SK-N-SH treated with all-trans-retinoic acid at 6 μM for 48 hours (cell line): Measurements from ENCODE around the gene SUSD4.

Experiments used
- GLIS3 ChIP-seq: fragments of 250-450 bp; sonication (Bioruptor Pico); IDR thresholded peaks from 2 replicates; pipeline ENCODE4 v1.5.0; 2020; ENCODE audit warnings: mild to moderate bottlenecking, moderate library complexity
- TF ChIP-seq, protein P1 (sequence below): fragments of 250-450 bp; sonication (Bioruptor Pico); IDR thresholded peaks from 2 replicates; pipeline ENCODE4 v1.5.1; 2021; ENCODE audit warnings: mild to moderate bottlenecking, moderate library complexity
- TF ChIP-seq, protein P2 (sequence below): fragments of 250-450 bp; sonication (Bioruptor Pico); IDR thresholded peaks from 2 replicates; pipeline ENCODE4 v1.5.0; 2020; ENCODE audit warnings: mild to moderate bottlenecking, moderate library complexity

GRCh38 chr1:223403184-223403815 is 39.3 kb upstream of the SUSD4 start:
- TF ChIP-seq, protein P1, sequence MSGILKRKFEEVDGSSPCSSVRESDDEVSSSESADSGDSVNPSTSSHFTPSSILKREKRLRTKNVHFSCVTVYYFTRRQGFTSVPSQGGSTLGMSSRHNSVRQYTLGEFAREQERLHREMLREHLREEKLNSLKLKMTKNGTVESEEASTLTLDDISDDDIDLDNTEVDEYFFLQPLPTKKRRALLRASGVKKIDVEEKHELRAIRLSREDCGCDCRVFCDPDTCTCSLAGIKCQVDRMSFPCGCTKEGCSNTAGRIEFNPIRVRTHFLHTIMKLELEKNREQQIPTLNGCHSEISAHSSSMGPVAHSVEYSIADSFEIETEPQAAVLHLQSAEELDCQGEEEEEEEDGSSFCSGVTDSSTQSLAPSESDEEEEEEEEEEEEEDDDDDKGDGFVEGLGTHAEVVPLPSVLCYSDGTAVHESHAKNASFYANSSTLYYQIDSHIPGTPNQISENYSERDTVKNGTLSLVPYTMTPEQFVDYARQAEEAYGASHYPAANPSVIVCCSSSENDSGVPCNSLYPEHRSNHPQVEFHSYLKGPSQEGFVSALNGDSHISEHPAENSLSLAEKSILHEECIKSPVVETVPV, result no peak
- TF ChIP-seq, protein P2, sequence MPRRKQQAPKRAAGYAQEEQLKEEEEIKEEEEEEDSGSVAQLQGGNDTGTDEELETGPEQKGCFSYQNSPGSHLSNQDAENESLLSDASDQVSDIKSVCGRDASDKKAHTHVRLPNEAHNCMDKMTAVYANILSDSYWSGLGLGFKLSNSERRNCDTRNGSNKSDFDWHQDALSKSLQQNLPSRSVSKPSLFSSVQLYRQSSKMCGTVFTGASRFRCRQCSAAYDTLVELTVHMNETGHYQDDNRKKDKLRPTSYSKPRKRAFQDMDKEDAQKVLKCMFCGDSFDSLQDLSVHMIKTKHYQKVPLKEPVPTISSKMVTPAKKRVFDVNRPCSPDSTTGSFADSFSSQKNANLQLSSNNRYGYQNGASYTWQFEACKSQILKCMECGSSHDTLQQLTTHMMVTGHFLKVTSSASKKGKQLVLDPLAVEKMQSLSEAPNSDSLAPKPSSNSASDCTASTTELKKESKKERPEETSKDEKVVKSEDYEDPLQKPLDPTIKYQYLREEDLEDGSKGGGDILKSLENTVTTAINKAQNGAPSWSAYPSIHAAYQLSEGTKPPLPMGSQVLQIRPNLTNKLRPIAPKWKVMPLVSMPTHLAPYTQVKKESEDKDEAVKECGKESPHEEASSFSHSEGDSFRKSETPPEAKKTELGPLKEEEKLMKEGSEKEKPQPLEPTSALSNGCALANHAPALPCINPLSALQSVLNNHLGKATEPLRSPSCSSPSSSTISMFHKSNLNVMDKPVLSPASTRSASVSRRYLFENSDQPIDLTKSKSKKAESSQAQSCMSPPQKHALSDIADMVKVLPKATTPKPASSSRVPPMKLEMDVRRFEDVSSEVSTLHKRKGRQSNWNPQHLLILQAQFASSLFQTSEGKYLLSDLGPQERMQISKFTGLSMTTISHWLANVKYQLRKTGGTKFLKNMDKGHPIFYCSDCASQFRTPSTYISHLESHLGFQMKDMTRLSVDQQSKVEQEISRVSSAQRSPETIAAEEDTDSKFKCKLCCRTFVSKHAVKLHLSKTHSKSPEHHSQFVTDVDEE, result no peak
- TF ChIP-seq GLIS3 (CRISPR knock-in tag), result no peak
